HEK293T (cell line): ENCODE data around the gene EIF2D.

Experiments used
- CTCF ChIA-PET: fragments of 350-600 bp; formaldehyde crosslinking; extraction: SDS; loops from one replicate; lab custom pipeline; 2021; ENCODE audit warnings: antibody characterized with exemption, inconsistent platforms; lab: Yijun Ruan, JAX
- POLR2A ChIA-PET: fragments of 350-600 bp; formaldehyde crosslinking; extraction: SDS; loops from one replicate; lab custom pipeline; 2020; ENCODE audit warnings: antibody characterized with exemption, inconsistent platforms; lab: Yijun Ruan, JAX
- DNase-seq: peaks from one replicate; pipeline ENCODE4 v3.0.0; 2012; ENCODE audit warnings: mixed read lengths; ENCODE audit errors: extremely low spot score
- ARNT ChIP-seq: fragments of 450-650 bp; IDR thresholded peaks from 2 replicates; pipeline ENCODE4 v1.6.1; 2017; ENCODE audit warnings: mild to moderate bottlenecking
- BHLHE40 ChIP-seq: fragments of 450-650 bp; IDR thresholded peaks from 2 replicates; pipeline ENCODE4 v1.6.1; 2016; ENCODE audit warnings: mild to moderate bottlenecking, moderate library complexity, borderline replicate concordance
- CTBP1 ChIP-seq: fragments of 450-650 bp; IDR thresholded peaks from 2 replicates; pipeline ENCODE4 v1.6.1; 2016; ENCODE audit warnings: borderline replicate concordance
- ELF4 ChIP-seq: fragments of 450-650 bp; IDR thresholded peaks from 2 replicates; pipeline ENCODE4 v1.6.1; 2017; ENCODE audit warnings: antibody characterized with exemption
- FOXA1 ChIP-seq: fragments of 450-650 bp; IDR thresholded peaks from 2 replicates; pipeline ENCODE4 v1.6.1; 2016; ENCODE audit warnings: mild to moderate bottlenecking
- FOXK2 ChIP-seq: fragments of 450-650 bp; IDR thresholded peaks from 2 replicates; pipeline ENCODE4 v1.6.1; 2016; ENCODE audit warnings: mild to moderate bottlenecking
- FOXM1 ChIP-seq: fragments of 450-650 bp; IDR thresholded peaks from 2 replicates; pipeline ENCODE4 v1.6.1; 2017; ENCODE audit warnings: mild to moderate bottlenecking, borderline replicate concordance
- HDGF ChIP-seq: fragments of 450-650 bp; IDR thresholded peaks from 2 replicates; pipeline ENCODE4 v1.6.1; 2017; ENCODE audit warnings: antibody characterized with exemption, borderline replicate concordance
- L3MBTL2 ChIP-seq: fragments of 450-650 bp; conservative IDR thresholded peaks from 2 replicates; pipeline ENCODE4 v1.6.1; 2016; ENCODE audit warnings: mild to moderate bottlenecking
- LEF1 ChIP-seq: fragments of 450-650 bp; IDR thresholded peaks from 2 replicates; pipeline ENCODE4 v1.6.1; 2017; ENCODE audit warnings: mild to moderate bottlenecking, borderline replicate concordance
- NFRKB ChIP-seq: fragments of 450-650 bp; IDR thresholded peaks from 2 replicates; pipeline ENCODE4 v1.6.1; 2016; ENCODE audit warnings: mild to moderate bottlenecking, moderate library complexity
- PKNOX1 ChIP-seq: fragments of 450-650 bp; IDR thresholded peaks from 2 replicates; pipeline ENCODE4 v1.6.1; 2016
- SP1 ChIP-seq: fragments of 450-650 bp; IDR thresholded peaks from 2 replicates; pipeline ENCODE4 v1.6.1; 2017
- SUZ12 ChIP-seq: fragments of 450-650 bp; IDR thresholded peaks from 2 replicates; pipeline ENCODE4 v1.6.1; 2016; ENCODE audit warnings: mild to moderate bottlenecking
- TARDBP ChIP-seq: fragments of 450-650 bp; IDR thresholded peaks from 2 replicates; pipeline ENCODE4 v1.6.1; 2016
- ZNF384 ChIP-seq: fragments of 450-650 bp; IDR thresholded peaks from 2 replicates; pipeline ENCODE4 v1.6.1; 2016

The EIF2D gene

GRCh38 chr1:206568779-206569352 is 43.4 kb downstream of the EIF2D start:
- no peak for DNase-seq
- ChIA-PET CTCF (interaction anchor here (0.7 kb wide), 1 partner anchor 24 kb away, joined by 4 read pairs; no protein-coding TSS in a partner anchor), POLR2A (interaction anchor here (0.9 to 1.4 kb wide), 2 partner anchors 9 to 11 kb away, joined by 3 to 4 read pairs; no protein-coding TSS in a partner anchor)
- TF ChIP-seq HDGF (no peak), CTBP1 (no peak), NFRKB (no peak), BHLHE40 (no peak), FOXK2 (no peak), SUZ12 (no peak), ARNT (no peak), LEF1 (no peak), ZNF384 (no peak), FOXA1 (no peak), PKNOX1 (no peak), SP1 (no peak), ELF4 (no peak), TARDBP (no peak), L3MBTL2 (no peak), FOXM1 (no peak)

GRCh38 chr1:206568256-206568655 is 44.0 kb downstream of the EIF2D start:
- DNase-seq = no peak
- TF ChIP-seq ZNF384 (no peak), SUZ12 (no peak), TARDBP (no peak), ARNT (no peak), FOXM1 (no peak), FOXA1 (no peak), CTBP1 (no peak), L3MBTL2 (no peak), HDGF (no peak)
- ChIA-PET POLR2A (interaction anchor here (0.9 to 1.4 kb wide), 2 partner anchors 10 kb away, joined by 3 to 4 read pairs; no protein-coding TSS in a partner anchor), CTCF (interaction anchor here (0.7 kb wide), 1 partner anchor 23 kb away, joined by 4 read pairs; no protein-coding TSS in a partner anchor)

- CTCF ChIA-PET = interaction anchor here (1.6 kb wide), 1 partner anchor 17 kb away, joined by 9 read pairs; no protein-coding TSS in a partner anchor
- DNase-seq = no peak
- POLR2A ChIA-PET = no interaction called here
- TF ChIP-seq BHLHE40 (no peak), SUZ12 (no peak), NFRKB (no peak), HDGF (no peak), CTBP1 (no peak), ELF4 (no peak), FOXA1 (no peak), FOXM1 (no peak), ARNT (no peak), SP1 (no peak), ZNF384 (no peak), L3MBTL2 (no peak), FOXK2 (no peak), PKNOX1 (no peak), TARDBP (no peak), LEF1 (no peak)
These were observed 45.3 kb downstream of the EIF2D start for GRCh38 chr1:206566999-206567398.

GRCh38 chr1:206565995-206566394 is 46.3 kb downstream of the EIF2D start:
- TF ChIP-seq FOXA1 = no peak
- no peak for TF ChIP-seq SUZ12
- TF ChIP-seq ARNT = no peak
- no peak for TF ChIP-seq PKNOX1
- no peak for TF ChIP-seq CTBP1
- no peak for TF ChIP-seq HDGF
- TF ChIP-seq ELF4 = no peak
- TF ChIP-seq NFRKB = no peak
- TF ChIP-seq SP1 = no peak
- TF ChIP-seq ZNF384 = no peak
- no peak for TF ChIP-seq TARDBP
- TF ChIP-seq BHLHE40 = no peak
- TF ChIP-seq LEF1 = no peak
- no peak for TF ChIP-seq L3MBTL2
- POLR2A ChIA-PET = no interaction called here
- DNase-seq = no peak
- CTCF ChIA-PET = interaction anchor here (1.6 kb wide), 1 partner anchor 18 kb away, joined by 9 read pairs; no protein-coding TSS in a partner anchor

GRCh38 chr1:206563367-206564207 is 48.7 kb downstream of the EIF2D start:
- TF ChIP-seq SP1 = no peak
- no peak for TF ChIP-seq FOXA1
- TF ChIP-seq L3MBTL2 = no peak
- no peak for TF ChIP-seq ZNF384
- no peak for TF ChIP-seq PKNOX1
- TF ChIP-seq SUZ12 = no peak
- no peak for TF ChIP-seq TARDBP
- TF ChIP-seq ARNT = no peak
- no peak for TF ChIP-seq CTBP1
- no peak for TF ChIP-seq HDGF
- no peak for TF ChIP-seq NFRKB
- TF ChIP-seq FOXM1 = no peak
- DNase-seq = no peak
- POLR2A ChIA-PET = no interaction called here
- CTCF ChIA-PET = interaction anchor here (1.6 kb wide), 1 partner anchor 20 kb away, joined by 5 read pairs; no protein-coding TSS in a partner anchor
